Measurements from ENCODE around the gene MYOF. TPM values are rescaled to one million over a fixed set of nuclear protein-coding genes. Genes with fewer than 3 reads are reported as not detected.
A peak's percentile ranks its signal among the peaks of the same experiment; 100 is the strongest.

Gene MYOF
- total RNA-seq, 5 donors from 2014 or later (not counting 1 experiment from before 2014, with no cell fraction given), result 0.65 to 1.1 (median 0.86) TPM

- WGBS (ENCODE audit: insufficient coverage), result no CpG with 5 or more reads among the region's 3 CpGs
- ChIA-PET CTCF (no interaction called here), POLR2A (no interaction called here)
- no peaks in the 10 kb centered on the region for H3K36me3 Mint-ChIP-seq
- peaks cover 0 to 13% (median 0%) of the 10 kb centered on the region in 3 donors for H3K4me1 Mint-ChIP-seq
- DNase-seq (no peak), ATAC-seq (replicated peaks in 1 of 4) (no peak)
- no peaks in the 10 kb centered on the region for H3K27me3 ChIP-seq (replicated peaks in 1 of 2; ENCODE audit: control insufficient read depth in 2 of 2, extremely low read depth in 1 of 2, insufficient read depth in 2 of 2, low read length in 1 of 2)
- H3K27me3 Mint-ChIP-seq, result no peaks in the 10 kb centered on the region
- no peak overlapping the region for H3K4me3 Mint-ChIP-seq
- no peaks in the 10 kb centered on the region for H3K36me3 ChIP-seq (ENCODE audit: control insufficient read depth in 2 of 2, extremely low read depth in 1 of 2, insufficient read depth in 1 of 2, low read length in 1 of 2)
- H3K27ac ChIP-seq (ENCODE audit: low read length), result no peak overlapping the region
- H3K27ac Mint-ChIP-seq, result no peak overlapping the region
- no peaks in the 10 kb centered on the region for H3K9me3 Mint-ChIP-seq
- no peak overlapping the region for H3K4me3 ChIP-seq (ENCODE audit: control insufficient read depth in 1 of 2, extremely low read depth in 1 of 2, low read length in 1 of 2)
- no peaks in the 10 kb centered on the region for H3K9me3 ChIP-seq
- H3K4me1 ChIP-seq (ENCODE audit: control insufficient read depth in 1 of 2, extremely low read depth in 1 of 2, insufficient read depth in 2 of 2, low read length in 2 of 2), result no peaks in the 10 kb centered on the region
Observed at GRCh38 chr10:93398528-93398927, 83.6 kb downstream of the MYOF start.

- no peak overlapping the region for H3K27ac ChIP-seq (ENCODE audit: low read length)
- no peak overlapping the region for H3K27ac Mint-ChIP-seq
- WGBS (ENCODE audit: insufficient coverage), result 100% methylated on average over 1 of the region's 6 CpGs
- H3K9me3 ChIP-seq, result no peaks in the 10 kb centered on the region
- H3K27me3 Mint-ChIP-seq, result peaks cover 0 to 4% of the 10 kb centered on the region in 2 donors
- ChIA-PET CTCF (no interaction called here), POLR2A (no interaction called here)
- no peaks in the 10 kb centered on the region for H3K4me1 ChIP-seq (ENCODE audit: control insufficient read depth in 1 of 2, extremely low read depth in 1 of 2, insufficient read depth in 2 of 2, low read length in 2 of 2)
- no peak overlapping the region for H3K4me3 Mint-ChIP-seq
- no peaks in the 10 kb centered on the region for H3K27me3 ChIP-seq (replicated peaks in 1 of 2; ENCODE audit: control insufficient read depth in 2 of 2, extremely low read depth in 1 of 2, insufficient read depth in 2 of 2, low read length in 1 of 2)
- no peak for ATAC-seq (replicated peaks in 1 of 4)
- H3K9me3 Mint-ChIP-seq, result no peaks in the 10 kb centered on the region
- H3K36me3 Mint-ChIP-seq, result no peaks in the 10 kb centered on the region
- H3K4me1 Mint-ChIP-seq, result peaks cover 0 to 7% (median 0%) of the 10 kb centered on the region in 3 donors
- DNase-seq, result no peak
- no peak overlapping the region for H3K4me3 ChIP-seq (ENCODE audit: control insufficient read depth in 1 of 2, extremely low read depth in 1 of 2, low read length in 1 of 2)
- no peaks in the 10 kb centered on the region for H3K36me3 ChIP-seq (ENCODE audit: control insufficient read depth in 2 of 2, extremely low read depth in 1 of 2, insufficient read depth in 1 of 2, low read length in 1 of 2)
Observed at GRCh38 chr10:93397020-93397419, 85.1 kb downstream of the MYOF start.

DNA sequence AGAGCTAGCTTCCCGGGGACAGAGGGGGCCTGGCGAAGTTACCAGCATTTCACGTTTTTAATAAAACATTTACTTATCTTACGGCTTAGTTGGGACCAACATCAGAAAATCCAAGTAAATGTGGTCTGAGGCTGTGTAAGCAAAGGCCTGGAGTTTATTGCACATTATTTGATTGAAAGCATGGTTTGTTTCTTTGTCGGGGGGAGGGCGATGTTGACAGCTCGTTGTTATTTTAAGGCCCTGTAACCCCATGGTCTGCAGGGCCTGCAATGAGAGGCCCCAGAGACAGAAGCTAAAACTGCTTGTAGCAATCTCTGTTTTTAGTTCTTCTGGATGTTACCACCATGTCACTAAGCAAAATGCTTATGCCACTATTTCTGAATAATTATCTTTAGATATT is 88.9 kb downstream of the MYOF start:
- WGBS (ENCODE audit: insufficient coverage), result 95% methylated on average over 6 of the region's 7 CpGs
- Mint-ChIP-seq H3K27me3 (peaks cover 0 to 7% of the 10 kb centered on the region in 2 donors), H3K36me3 (no peaks in the 10 kb centered on the region), H3K4me1 (peaks cover 2 to 5% (median 2%) of the 10 kb centered on the region in 3 donors), H3K9me3 (no peaks in the 10 kb centered on the region), H3K4me3 (no peak overlapping the region), H3K27ac (no peak overlapping the region)
- Histone ChIP-seq H3K4me1 (ENCODE audit: control insufficient read depth in 1 of 2, extremely low read depth in 1 of 2, insufficient read depth in 2 of 2, low read length in 2 of 2) (peaks cover 0 to 2% of the 10 kb centered on the region in 2 experiments), H3K27me3 (replicated peaks in 1 of 2; ENCODE audit: control insufficient read depth in 2 of 2, extremely low read depth in 1 of 2, insufficient read depth in 2 of 2, low read length in 1 of 2) (no peaks in the 10 kb centered on the region), H3K9me3 (no peaks in the 10 kb centered on the region), H3K27ac (ENCODE audit: low read length) (no peak overlapping the region), H3K36me3 (ENCODE audit: control insufficient read depth in 2 of 2, extremely low read depth in 1 of 2, insufficient read depth in 1 of 2, low read length in 1 of 2) (no peaks in the 10 kb centered on the region), H3K4me3 (ENCODE audit: control insufficient read depth in 1 of 2, extremely low read depth in 1 of 2, low read length in 1 of 2) (no peak overlapping the region)
- POLR2A ChIA-PET, result no interaction called here
- DNase-seq (no peak), ATAC-seq (replicated peaks in 1 of 4) (no peak)
- CTCF ChIA-PET, result interaction anchor here (0.5 to 1.6 kb wide), 3 partner anchors 12 to 1570 kb away, joined by 3 to 5 read pairs (median 3); no protein-coding TSS in a partner anchor

- Histone ChIP-seq H3K4me3 (ENCODE audit: control insufficient read depth in 1 of 2, extremely low read depth in 1 of 2, low read length in 1 of 2) (no peak overlapping the region), H3K27me3 (replicated peaks in 1 of 2; ENCODE audit: control insufficient read depth in 2 of 2, extremely low read depth in 1 of 2, insufficient read depth in 2 of 2, low read length in 1 of 2) (no peaks in the 10 kb centered on the region), H3K9me3 (no peaks in the 10 kb centered on the region), H3K36me3 (ENCODE audit: control insufficient read depth in 2 of 2, extremely low read depth in 1 of 2, insufficient read depth in 1 of 2, low read length in 1 of 2) (no peaks in the 10 kb centered on the region), H3K27ac (ENCODE audit: low read length) (no peak overlapping the region), H3K4me1 (ENCODE audit: control insufficient read depth in 1 of 2, extremely low read depth in 1 of 2, insufficient read depth in 2 of 2, low read length in 2 of 2) (peaks cover 2 to 5% of the 10 kb centered on the region in 2 experiments)
- CTCF ChIA-PET, result interaction anchor here in 1 of 2 donors (0.6 kb wide), 1 partner anchor 13 kb away, joined by 3 read pairs; no protein-coding TSS in a partner anchor
- Mint-ChIP-seq H3K27ac (no peak overlapping the region), H3K36me3 (no peaks in the 10 kb centered on the region), H3K9me3 (no peaks in the 10 kb centered on the region), H3K27me3 (peaks cover 0 to 7% of the 10 kb centered on the region in 2 donors), H3K4me3 (no peak overlapping the region), H3K4me1 (peaks cover 9 to 14% (median 9%) of the 10 kb centered on the region in 3 donors)
- no peak for DNase-seq
- POLR2A ChIA-PET, result interaction anchor here in 1 of 2 donors (0.6 kb wide), 1 partner anchor 8 kb away, joined by 3 read pairs; no protein-coding TSS in a partner anchor
- WGBS (ENCODE audit: insufficient coverage), result 67% methylated on average over 1 of the region's 3 CpGs
- no peak for ATAC-seq (replicated peaks in 1 of 4)
Observed at GRCh38 chr10:93392121-93392520, 90.0 kb downstream of the MYOF start.

GRCh38 chr10:93390306-93391090 is 91.6 kb downstream of the MYOF start:
- no peaks in the 10 kb centered on the region for H3K36me3 Mint-ChIP-seq
- peaks cover 20 to 22% (median 21%) of the 10 kb centered on the region in 3 donors for H3K4me1 Mint-ChIP-seq
- no peak overlapping the region for H3K27ac ChIP-seq (ENCODE audit: low read length)
- H3K4me3 ChIP-seq (ENCODE audit: control insufficient read depth in 1 of 2, extremely low read depth in 1 of 2, low read length in 1 of 2), result no peak overlapping the region
- H3K9me3 Mint-ChIP-seq, result no peaks in the 10 kb centered on the region
- H3K27me3 ChIP-seq (replicated peaks in 1 of 2; ENCODE audit: control insufficient read depth in 2 of 2, extremely low read depth in 1 of 2, insufficient read depth in 2 of 2, low read length in 1 of 2), result no peaks in the 10 kb centered on the region
- no peaks in the 10 kb centered on the region for H3K36me3 ChIP-seq (ENCODE audit: control insufficient read depth in 2 of 2, extremely low read depth in 1 of 2, insufficient read depth in 1 of 2, low read length in 1 of 2)
- no peak overlapping the region for H3K4me3 Mint-ChIP-seq
- ATAC-seq (replicated peaks in 1 of 4) (no peak), DNase-seq (no peak)
- no peaks in the 10 kb centered on the region for H3K9me3 ChIP-seq
- H3K4me1 ChIP-seq (ENCODE audit: control insufficient read depth in 1 of 2, extremely low read depth in 1 of 2, insufficient read depth in 2 of 2, low read length in 2 of 2), result peaks cover 2 to 14% of the 10 kb centered on the region in 2 experiments
- no CpG with 5 or more reads among the region's 3 CpGs for WGBS (ENCODE audit: insufficient coverage)
- H3K27me3 Mint-ChIP-seq, result peaks cover 0 to 7% of the 10 kb centered on the region in 2 donors
- ChIA-PET CTCF (interaction anchor here (0.7 to 2.1 kb wide), 4 partner anchors 10 to 92 kb away, joined by 3 to 9 read pairs (median 4); partner anchors contain the start of gene MYOF (in 1 of the 2)), POLR2A (interaction anchor here in 1 of 2 donors (0.6 kb wide), 1 partner anchor 553 kb away, joined by 3 read pairs; no protein-coding TSS in a partner anchor)
- H3K27ac Mint-ChIP-seq, result no peak overlapping the region

DNA sequence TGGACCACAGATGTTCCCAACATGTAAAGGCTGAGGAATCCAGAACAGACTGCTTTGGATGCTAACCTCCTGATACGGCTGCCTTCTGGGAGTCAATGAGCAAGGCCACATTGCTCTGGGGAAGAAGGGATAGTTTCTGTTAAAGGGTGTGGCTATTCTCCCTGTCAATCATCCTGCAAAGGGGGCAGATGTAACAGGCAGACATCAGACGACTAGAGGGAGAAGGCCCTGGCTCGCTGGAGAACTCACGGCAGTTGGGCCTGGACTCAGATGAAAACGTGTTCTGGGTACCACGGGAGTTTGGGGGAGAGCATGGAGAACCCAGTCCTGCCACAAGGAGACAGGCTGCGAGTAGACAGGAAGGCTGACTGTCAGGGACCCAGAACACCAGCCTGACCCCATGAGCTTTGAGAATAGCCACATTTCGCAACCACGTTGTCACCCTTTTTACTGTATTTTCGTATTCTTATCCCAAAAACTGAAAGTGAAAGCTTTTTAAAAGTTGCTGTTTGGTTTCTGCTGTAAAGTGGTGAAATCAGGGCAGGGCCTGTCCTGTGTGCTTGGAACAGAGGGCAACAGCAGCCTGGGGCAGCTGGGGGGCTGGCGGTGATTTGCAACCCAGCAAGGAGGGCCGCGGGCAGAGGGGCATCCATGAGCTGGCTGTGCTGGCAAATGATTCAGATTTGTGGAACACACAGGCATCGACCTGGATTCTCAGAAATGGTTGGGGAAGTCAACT is 95.3 kb downstream of the MYOF start:
- no peaks in the 10 kb centered on the region for H3K36me3 Mint-ChIP-seq
- H3K27me3 Mint-ChIP-seq, result peaks cover 0 to 3% of the 10 kb centered on the region in 2 donors
- H3K36me3 ChIP-seq (ENCODE audit: control insufficient read depth in 2 of 2, extremely low read depth in 1 of 2, insufficient read depth in 1 of 2, low read length in 1 of 2), result no peaks in the 10 kb centered on the region
- H3K27ac Mint-ChIP-seq, result peak overlapping the region; percentile 53 to 65
- H3K4me3 ChIP-seq (ENCODE audit: control insufficient read depth in 1 of 2, extremely low read depth in 1 of 2, low read length in 1 of 2), result no peak overlapping the region
- no peaks in the 10 kb centered on the region for H3K27me3 ChIP-seq (replicated peaks in 1 of 2; ENCODE audit: control insufficient read depth in 2 of 2, extremely low read depth in 1 of 2, insufficient read depth in 2 of 2, low read length in 1 of 2)
- H3K4me1 Mint-ChIP-seq, result peaks cover 21 to 23% (median 22%) of the 10 kb centered on the region in 3 donors
- peak in 1 of 4 experiments; percentile 27 for ATAC-seq (replicated peaks in 1 of 4)
- H3K27ac ChIP-seq (ENCODE audit: low read length), result peak overlapping the region; percentile 40
- DNase-seq, result peak in 4 of 35 experiments; percentile 0 to 21 (median 7)
- ChIA-PET CTCF (interaction anchor here (1.0 to 2.6 kb wide), 4 partner anchors 9 to 95 kb away, joined by 4 to 13 read pairs (median 8); partner anchors contain the start of gene MYOF (in 1 of the 2)), POLR2A (no interaction called here)
- H3K9me3 Mint-ChIP-seq, result no peaks in the 10 kb centered on the region
- H3K4me1 ChIP-seq (ENCODE audit: control insufficient read depth in 1 of 2, extremely low read depth in 1 of 2, insufficient read depth in 2 of 2, low read length in 2 of 2), result peaks cover 2 to 14% of the 10 kb centered on the region in 2 experiments
- 73% methylated on average over 11 of the region's 14 CpGs for WGBS (ENCODE audit: insufficient coverage)
- H3K9me3 ChIP-seq, result no peaks in the 10 kb centered on the region
- peak overlapping the region; percentile 6 to 22 (median 8) for H3K4me3 Mint-ChIP-seq
